ENCODE results near the gene GZMM. TPM values are rescaled to one million over a fixed set of nuclear protein-coding genes. Genes with fewer than 3 reads are reported as not detected.

GZMM gene
- total and polyA plus RNA-seq, 2 of the 13 experiments (the other 11 are each of a cell fraction or from before 2014, with no cell fraction given), result 0.07 TPM; not detected in 1

GRCh38 chr19:530134-531008 lies 13.5 kb upstream of the GZMM start (continued):
- TF ChIP-seq USF2 (IDR thresholded peaks at IDR 0.05; ENCODE audit: low read depth, low read length) (no peak), USF2 (CRISPR knock-in tag; IDR thresholded peaks at IDR 0.05; ENCODE audit: borderline replicate concordance) (peak; percentile 39; the same call in 1 of the 2 replicates), ZXDC (CRISPR knock-in tag; IDR thresholded peaks at IDR 0.05) (no peak), THAP9 (CRISPR knock-in tag; IDR thresholded peaks at IDR 0.05; ENCODE audit: borderline replicate concordance) (no peak), ZNF670 (CRISPR knock-in tag; IDR thresholded peaks at IDR 0.05; ENCODE audit: borderline replicate concordance) (no peak), MXI1 (IDR thresholded peaks at IDR 0.05; ENCODE audit: borderline replicate concordance, low read depth, low read length) (no peak), ZNF747 (CRISPR knock-in tag; IDR thresholded peaks at IDR 0.05; ENCODE audit: borderline replicate concordance) (no peak), CHD2 (IDR thresholded peaks at IDR 0.05; ENCODE audit: low read depth, low read length) (no peak), HNF1B (CRISPR knock-in tag; IDR thresholded peaks at IDR 0.05) (peak; percentile 66; the same call in 1 of the 2 replicates), ZNF761 (CRISPR knock-in tag; conservative IDR thresholded peaks at IDR 0.05) (no peak), CHD4 (IDR thresholded peaks at IDR 0.05; ENCODE audit: borderline replicate concordance, low read length) (peak; percentile 82; the same call in 1 of the 2 replicates), ZNF263 (CRISPR knock-in tag; IDR thresholded peaks at IDR 0.05) (no peak), MBNL3 (CRISPR knock-in tag; conservative IDR thresholded peaks at IDR 0.05) (no peak), U2AF2 (IDR thresholded peaks at IDR 0.05; ENCODE audit: low read depth, low read length) (no peak), ZBTB25 (CRISPR knock-in tag; IDR thresholded peaks at IDR 0.05) (no peak), ZC3H13 (CRISPR knock-in tag; IDR thresholded peaks at IDR 0.05) (0 out of 2 replicates have a peak, but pooled peaks have one; percentile 7), ZNF660 (CRISPR knock-in tag; IDR thresholded peaks at IDR 0.05; ENCODE audit: borderline replicate concordance, low read depth) (no peak)

Measured in HepG2 (cell line).